GM18951 (cell line): Measurements from ENCODE around the gene PNKP.

Source experiments
- POLR2A ChIP-seq: IDR thresholded peaks from 4 replicates; pipeline ENCODE4 v1.6.1; 2011; ENCODE audit warnings: mild to moderate bottlenecking; ENCODE audit not compliant: insufficient read length, insufficient read depth; ENCODE audit errors: extremely low read depth
- in situ Hi-C: fragments of 300-500 bp; cut with MboI; formaldehyde crosslinking; loops from one replicate; pipeline ENCODE4 v1.12.0; 2022; ENCODE audit warnings: low sequenced_read_pairs, mixed read lengths, inconsistent platforms; ENCODE audit not compliant: unreplicated experiment

Gene PNKP

DNA sequence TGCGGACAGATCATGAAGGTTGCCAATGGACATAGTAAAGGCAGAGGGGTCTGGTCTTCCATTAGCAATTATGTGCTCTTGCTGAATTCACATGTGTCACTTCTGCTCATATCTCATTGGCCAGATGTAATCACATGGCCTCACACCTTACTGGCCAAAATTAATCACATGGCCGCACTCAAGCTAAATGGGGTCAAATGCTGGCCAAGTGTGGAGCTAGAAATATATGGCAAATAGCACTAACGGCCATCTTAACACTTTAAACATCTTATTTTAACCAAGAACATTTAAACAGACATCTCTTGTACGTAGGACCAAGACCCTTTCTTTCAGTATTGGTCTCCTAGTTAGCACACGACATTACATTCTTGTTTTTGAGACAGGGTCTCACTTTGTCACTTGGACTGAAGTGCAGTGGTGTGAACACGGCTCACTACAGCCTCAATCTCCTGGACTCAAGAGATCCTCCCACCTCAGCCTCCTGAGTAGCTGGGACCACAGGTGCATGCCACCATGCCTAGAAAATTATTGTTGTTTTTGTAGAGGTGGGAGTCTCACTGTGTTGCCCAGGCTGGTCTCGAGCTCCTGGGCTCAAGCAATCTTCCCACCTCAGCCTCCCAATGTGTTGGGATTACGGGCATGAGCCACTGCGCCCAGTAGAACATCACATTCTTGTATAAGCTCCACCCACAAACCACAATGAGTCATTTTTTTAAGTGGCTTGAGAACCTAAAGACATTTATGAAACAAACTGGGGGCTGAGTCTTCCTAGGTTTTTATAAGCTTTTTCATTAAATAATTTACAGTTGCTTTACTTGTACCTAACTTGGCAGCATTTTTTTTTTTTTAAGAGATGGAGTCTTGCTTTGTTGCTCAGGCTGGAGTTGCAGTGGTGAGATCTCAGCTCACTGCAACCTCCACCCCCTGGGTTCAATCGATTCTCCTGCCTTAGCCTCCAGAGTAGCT is 19.4 kb downstream of the PNKP start:
- in situ Hi-C loops: no loop called here
- TF ChIP-seq POLR2A: no peak

- in situ Hi-C loops: no loop called here
- TF ChIP-seq POLR2A: no peak
Measured at GRCh38 chr19:49846408-49846807, 21.0 kb downstream of the PNKP start.

- in situ Hi-C loops: no loop called here
- TF ChIP-seq POLR2A: no peak
Measured at GRCh38 chr19:49845414-49845813, 22.0 kb downstream of the PNKP start.

- in situ Hi-C loops: no loop called here
- no peak for TF ChIP-seq POLR2A
Measured at GRCh38 chr19:49844138-49845095, 23.0 kb downstream of the PNKP start.

DNA sequence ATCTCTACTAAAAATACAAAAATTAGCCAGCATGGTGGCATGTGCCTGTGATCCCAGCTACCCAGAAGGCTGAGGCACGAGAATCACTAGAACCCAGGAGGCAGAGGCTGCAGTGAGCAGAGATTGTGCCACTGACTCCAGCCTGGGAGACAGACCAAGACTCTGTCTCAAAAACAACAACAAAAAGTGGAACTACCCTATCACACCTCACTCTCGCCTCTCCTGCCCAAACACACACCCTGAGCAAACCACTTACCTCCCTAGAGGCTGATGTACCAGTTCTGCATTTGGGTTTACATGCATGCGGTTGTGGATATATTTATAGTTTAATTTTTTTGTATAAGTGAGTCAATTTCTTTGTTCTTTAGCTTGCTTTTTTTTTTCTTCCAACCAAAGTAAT is 24.1 kb downstream of the PNKP start:
- in situ Hi-C loops: no loop called here

DNA sequence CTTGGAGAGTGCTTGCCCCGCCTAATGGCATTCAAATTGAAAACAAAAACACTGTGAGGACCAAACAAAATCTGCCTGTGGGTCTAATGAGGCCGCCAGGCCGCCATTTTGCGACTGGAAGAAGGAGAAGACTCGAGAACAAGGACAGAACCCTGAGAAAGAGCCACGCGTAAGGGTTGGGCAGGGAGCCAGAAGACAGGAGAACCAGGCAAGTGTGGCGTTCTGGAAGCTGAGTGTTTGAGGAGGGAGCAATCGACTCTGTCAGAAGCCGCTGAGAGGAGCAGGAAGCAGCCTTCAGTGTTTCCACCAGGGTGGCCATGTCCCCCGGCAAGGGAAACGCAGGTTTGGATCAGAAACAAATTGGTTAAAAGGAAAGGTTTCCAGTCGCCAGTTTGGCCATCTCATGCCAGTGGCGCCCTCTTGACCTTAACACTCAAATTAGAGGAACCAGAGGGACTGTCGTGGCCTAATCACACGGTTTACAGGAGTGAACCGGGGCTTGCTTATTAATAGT is 26.6 kb downstream of the PNKP start:
- in situ Hi-C loops: no loop called here
- TF ChIP-seq POLR2A: no peak

More for the DNA sequence above, 24.1 kb downstream of the PNKP start:
- TF ChIP-seq POLR2A: no peak

DNA sequence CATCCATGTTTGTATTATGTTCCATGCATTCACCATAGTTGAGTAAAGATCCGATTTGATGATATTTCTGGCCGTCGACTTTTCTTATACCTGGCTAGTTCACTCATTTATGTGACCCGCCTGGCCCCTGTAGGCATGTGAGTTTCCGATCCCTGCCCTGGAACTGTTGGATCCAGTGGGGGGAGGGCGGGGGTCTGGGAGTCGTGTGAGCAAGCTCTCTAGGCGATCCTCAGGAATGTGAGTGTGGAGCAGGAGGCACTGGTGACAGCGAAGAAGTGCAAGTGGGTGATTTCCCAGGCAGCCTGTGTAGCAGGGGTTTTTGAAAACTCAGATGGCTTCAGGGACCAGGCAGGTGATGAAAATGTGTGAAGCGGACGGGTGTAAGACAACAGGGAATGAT is 27.1 kb downstream of the PNKP start:
- no peak for TF ChIP-seq POLR2A
- in situ Hi-C loops: no loop called here

GRCh38 chr19:49839713-49840112 is 27.7 kb downstream of the PNKP start:
- in situ Hi-C loops: no loop called here

GRCh38 chr19:49838885-49839588 is 28.3 kb downstream of the PNKP start:
- no peak for TF ChIP-seq POLR2A
- in situ Hi-C loops: no loop called here

More at GRCh38 chr19:49839713-49840112, 27.7 kb downstream of the PNKP start:
- TF ChIP-seq POLR2A: no peak

GRCh38 chr19:49837425-49837824 is 30.0 kb downstream of the PNKP start:
- no peak for TF ChIP-seq POLR2A
- in situ Hi-C loops: no loop called here

DNA sequence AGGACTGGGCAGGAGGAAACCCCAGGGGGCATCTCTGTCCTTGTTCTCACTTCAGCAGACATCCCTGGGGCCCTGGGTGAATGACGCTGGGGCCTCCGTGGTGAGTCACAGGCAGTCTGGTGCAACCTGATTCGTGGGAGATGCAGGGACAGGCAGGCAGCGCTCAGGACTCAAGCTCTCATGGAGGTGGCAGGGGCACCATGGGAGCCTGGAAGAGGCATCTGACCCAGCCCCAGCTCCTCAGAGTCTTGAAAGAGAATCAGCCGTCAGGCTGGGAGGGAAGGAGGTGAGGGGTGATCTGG is 30.4 kb downstream of the PNKP start:
- no peak for TF ChIP-seq POLR2A
- in situ Hi-C loops: no loop called here

GRCh38 chr19:49836176-49837008 is 31.0 kb downstream of the PNKP start:
- no peak for TF ChIP-seq POLR2A
- in situ Hi-C loops: no loop called here

GRCh38 chr19:49835562-49835961 is 31.8 kb downstream of the PNKP start:
- in situ Hi-C loops: no loop called here
- no peak for TF ChIP-seq POLR2A
